K562 (cell line): ENCODE data around the gene NOP16. TPM values are rescaled to one million over a fixed set of nuclear protein-coding genes. Genes with fewer than 3 reads are reported as not detected.

Experiments used
- ARNT ChIP-seq, 2 experiments: fragments of 450-650 bp; IDR thresholded peaks; 2 replicates each; pipeline ENCODE4 v1.6.1; 2016; ENCODE audit warnings: mild to moderate bottlenecking in 1 of 2
- DLX4 ChIP-seq: fragments of 250-450 bp; sonication (Bioruptor Pico); IDR thresholded peaks from 2 replicates; pipeline ENCODE4 v1.6.1; 2021; ENCODE audit warnings: mild to moderate bottlenecking
- HMG20A ChIP-seq: fragments of 450-650 bp; formaldehyde crosslinking; conservative IDR thresholded peaks from 2 replicates; pipeline ENCODE4 v1.4.0; 2020; ENCODE audit warnings: mild to moderate bottlenecking, mixed read lengths
- POLR2B ChIP-seq: fragments of 450-650 bp; IDR thresholded peaks from 2 replicates; pipeline ENCODE4 v1.6.1; 2018; ENCODE audit warnings: low read depth; ENCODE audit not compliant: partially characterized antibody
- PPARD ChIP-seq: fragments of 250-450 bp; sonication (Bioruptor Pico); IDR thresholded peaks from 2 replicates; pipeline ENCODE4 v1.8.0; 2022; ENCODE audit warnings: inconsistent platforms, mild to moderate bottlenecking, moderate library complexity
- ZNF239 ChIP-seq: fragments of 250-450 bp; sonication (Bioruptor Pico); IDR thresholded peaks from 2 replicates; pipeline ENCODE4 v1.4.0; 2020; ENCODE audit warnings: mild to moderate bottlenecking
- polyA plus RNA-seq, 8 experiments: library from polyadenylated mRNA; depleted of rRNA in 4 of 8; stranded (reverse) in 5 of 8; unstranded in 3 of 8; fragments of >200 nt; fragmentation: Nextera tagmentation in 2 of 8; fragmentation: Illumina TruSeq in 1 of 8; extraction: Ambion mirVana in 2 of 8; extraction: Trizol in 1 of 8; gene quantifications; 2 replicates each; pipeline versions ENCODE4 v1.2.1 to v1.2.3, GENCODE V29; 2011 to 2014; ENCODE audit warnings: inconsistent platforms in 1 of 8, missing spikeins in 1 of 8
- total RNA-seq, 7 experiments: library from RNA; depleted of rRNA in 6 of 7; stranded (reverse); fragments of >200 nt in 6 of 7; fragmentation: Illumina TruSeq in 2 of 7; extraction: Trizol in 2 of 7; gene quantifications; 2 replicates each; pipeline versions ENCODE4 v1.2.1 to v1.2.3, GENCODE V29; 2011 to 2021; ENCODE audit warnings: low replicate concordance in 1 of 7
- TF ChIP-seq, protein P1 (sequence below): fragments of 200-600 bp; sonication (generic); IDR thresholded peaks from one replicate; pipeline ENCODE4 v1.6.1; 2012; ENCODE audit warnings: mild to moderate bottlenecking, low read depth, low read length, inconsistent platforms
- TF ChIP-seq, protein P2 (sequence below): fragments of 450-650 bp; IDR thresholded peaks from 2 replicates; pipeline ENCODE4 v1.6.1; 2014; ENCODE audit warnings: low read depth, mild to moderate bottlenecking, moderate library complexity, borderline replicate concordance
- TF ChIP-seq, protein P3 (sequence below): fragments of 250-450 bp; sonication (Bioruptor Pico); IDR thresholded peaks from 2 replicates; pipeline ENCODE4 v1.4.0; 2020; ENCODE audit warnings: mild to moderate bottlenecking, moderate library complexity

The NOP16 gene
- total and polyA plus RNA-seq, 9 of the 15 experiments (the other 6 are each of a cell fraction or from before 2014, with no cell fraction given): 92.5 to 342 (median 148) TPM

GRCh38 chr5:176388444-176389134 is at the start of gene NOP16, which contains the start of gene HIGD2A (continued):
- TF ChIP-seq HMG20A (CRISPR knock-in tag): no peak
- TF ChIP-seq ARNT (IDR thresholded peaks at IDR 0.05): peak; percentile 92 to 94; a peak in 3 of 4 replicates
- no peak for TF ChIP-seq DLX4 (CRISPR knock-in tag)
- TF ChIP-seq, protein P1, sequence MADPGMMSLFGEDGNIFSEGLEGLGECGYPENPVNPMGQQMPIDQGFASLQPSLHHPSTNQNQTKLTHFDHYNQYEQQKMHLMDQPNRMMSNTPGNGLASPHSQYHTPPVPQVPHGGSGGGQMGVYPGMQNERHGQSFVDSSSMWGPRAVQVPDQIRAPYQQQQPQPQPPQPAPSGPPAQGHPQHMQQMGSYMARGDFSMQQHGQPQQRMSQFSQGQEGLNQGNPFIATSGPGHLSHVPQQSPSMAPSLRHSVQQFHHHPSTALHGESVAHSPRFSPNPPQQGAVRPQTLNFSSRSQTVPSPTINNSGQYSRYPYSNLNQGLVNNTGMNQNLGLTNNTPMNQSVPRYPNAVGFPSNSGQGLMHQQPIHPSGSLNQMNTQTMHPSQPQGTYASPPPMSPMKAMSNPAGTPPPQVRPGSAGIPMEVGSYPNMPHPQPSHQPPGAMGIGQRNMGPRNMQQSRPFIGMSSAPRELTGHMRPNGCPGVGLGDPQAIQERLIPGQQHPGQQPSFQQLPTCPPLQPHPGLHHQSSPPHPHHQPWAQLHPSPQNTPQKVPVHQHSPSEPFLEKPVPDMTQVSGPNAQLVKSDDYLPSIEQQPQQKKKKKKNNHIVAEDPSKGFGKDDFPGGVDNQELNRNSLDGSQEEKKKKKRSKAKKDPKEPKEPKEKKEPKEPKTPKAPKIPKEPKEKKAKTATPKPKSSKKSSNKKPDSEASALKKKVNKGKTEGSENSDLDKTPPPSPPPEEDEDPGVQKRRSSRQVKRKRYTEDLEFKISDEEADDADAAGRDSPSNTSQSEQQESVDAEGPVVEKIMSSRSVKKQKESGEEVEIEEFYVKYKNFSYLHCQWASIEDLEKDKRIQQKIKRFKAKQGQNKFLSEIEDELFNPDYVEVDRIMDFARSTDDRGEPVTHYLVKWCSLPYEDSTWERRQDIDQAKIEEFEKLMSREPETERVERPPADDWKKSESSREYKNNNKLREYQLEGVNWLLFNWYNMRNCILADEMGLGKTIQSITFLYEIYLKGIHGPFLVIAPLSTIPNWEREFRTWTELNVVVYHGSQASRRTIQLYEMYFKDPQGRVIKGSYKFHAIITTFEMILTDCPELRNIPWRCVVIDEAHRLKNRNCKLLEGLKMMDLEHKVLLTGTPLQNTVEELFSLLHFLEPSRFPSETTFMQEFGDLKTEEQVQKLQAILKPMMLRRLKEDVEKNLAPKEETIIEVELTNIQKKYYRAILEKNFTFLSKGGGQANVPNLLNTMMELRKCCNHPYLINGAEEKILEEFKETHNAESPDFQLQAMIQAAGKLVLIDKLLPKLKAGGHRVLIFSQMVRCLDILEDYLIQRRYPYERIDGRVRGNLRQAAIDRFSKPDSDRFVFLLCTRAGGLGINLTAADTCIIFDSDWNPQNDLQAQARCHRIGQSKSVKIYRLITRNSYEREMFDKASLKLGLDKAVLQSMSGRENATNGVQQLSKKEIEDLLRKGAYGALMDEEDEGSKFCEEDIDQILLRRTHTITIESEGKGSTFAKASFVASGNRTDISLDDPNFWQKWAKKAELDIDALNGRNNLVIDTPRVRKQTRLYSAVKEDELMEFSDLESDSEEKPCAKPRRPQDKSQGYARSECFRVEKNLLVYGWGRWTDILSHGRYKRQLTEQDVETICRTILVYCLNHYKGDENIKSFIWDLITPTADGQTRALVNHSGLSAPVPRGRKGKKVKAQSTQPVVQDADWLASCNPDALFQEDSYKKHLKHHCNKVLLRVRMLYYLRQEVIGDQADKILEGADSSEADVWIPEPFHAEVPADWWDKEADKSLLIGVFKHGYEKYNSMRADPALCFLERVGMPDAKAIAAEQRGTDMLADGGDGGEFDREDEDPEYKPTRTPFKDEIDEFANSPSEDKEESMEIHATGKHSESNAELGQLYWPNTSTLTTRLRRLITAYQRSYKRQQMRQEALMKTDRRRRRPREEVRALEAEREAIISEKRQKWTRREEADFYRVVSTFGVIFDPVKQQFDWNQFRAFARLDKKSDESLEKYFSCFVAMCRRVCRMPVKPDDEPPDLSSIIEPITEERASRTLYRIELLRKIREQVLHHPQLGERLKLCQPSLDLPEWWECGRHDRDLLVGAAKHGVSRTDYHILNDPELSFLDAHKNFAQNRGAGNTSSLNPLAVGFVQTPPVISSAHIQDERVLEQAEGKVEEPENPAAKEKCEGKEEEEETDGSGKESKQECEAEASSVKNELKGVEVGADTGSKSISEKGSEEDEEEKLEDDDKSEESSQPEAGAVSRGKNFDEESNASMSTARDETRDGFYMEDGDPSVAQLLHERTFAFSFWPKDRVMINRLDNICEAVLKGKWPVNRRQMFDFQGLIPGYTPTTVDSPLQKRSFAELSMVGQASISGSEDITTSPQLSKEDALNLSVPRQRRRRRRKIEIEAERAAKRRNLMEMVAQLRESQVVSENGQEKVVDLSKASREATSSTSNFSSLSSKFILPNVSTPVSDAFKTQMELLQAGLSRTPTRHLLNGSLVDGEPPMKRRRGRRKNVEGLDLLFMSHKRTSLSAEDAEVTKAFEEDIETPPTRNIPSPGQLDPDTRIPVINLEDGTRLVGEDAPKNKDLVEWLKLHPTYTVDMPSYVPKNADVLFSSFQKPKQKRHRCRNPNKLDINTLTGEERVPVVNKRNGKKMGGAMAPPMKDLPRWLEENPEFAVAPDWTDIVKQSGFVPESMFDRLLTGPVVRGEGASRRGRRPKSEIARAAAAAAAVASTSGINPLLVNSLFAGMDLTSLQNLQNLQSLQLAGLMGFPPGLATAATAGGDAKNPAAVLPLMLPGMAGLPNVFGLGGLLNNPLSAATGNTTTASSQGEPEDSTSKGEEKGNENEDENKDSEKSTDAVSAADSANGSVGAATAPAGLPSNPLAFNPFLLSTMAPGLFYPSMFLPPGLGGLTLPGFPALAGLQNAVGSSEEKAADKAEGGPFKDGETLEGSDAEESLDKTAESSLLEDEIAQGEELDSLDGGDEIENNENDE: no peak
- no peak for TF ChIP-seq ZNF239 (CRISPR knock-in tag)
- TF ChIP-seq, protein P2, sequence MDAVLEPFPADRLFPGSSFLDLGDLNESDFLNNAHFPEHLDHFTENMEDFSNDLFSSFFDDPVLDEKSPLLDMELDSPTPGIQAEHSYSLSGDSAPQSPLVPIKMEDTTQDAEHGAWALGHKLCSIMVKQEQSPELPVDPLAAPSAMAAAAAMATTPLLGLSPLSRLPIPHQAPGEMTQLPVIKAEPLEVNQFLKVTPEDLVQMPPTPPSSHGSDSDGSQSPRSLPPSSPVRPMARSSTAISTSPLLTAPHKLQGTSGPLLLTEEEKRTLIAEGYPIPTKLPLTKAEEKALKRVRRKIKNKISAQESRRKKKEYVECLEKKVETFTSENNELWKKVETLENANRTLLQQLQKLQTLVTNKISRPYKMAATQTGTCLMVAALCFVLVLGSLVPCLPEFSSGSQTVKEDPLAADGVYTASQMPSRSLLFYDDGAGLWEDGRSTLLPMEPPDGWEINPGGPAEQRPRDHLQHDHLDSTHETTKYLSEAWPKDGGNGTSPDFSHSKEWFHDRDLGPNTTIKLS: peak; percentile 94
- no peak for TF ChIP-seq PPARD (CRISPR knock-in tag)
- TF ChIP-seq, protein P3, sequence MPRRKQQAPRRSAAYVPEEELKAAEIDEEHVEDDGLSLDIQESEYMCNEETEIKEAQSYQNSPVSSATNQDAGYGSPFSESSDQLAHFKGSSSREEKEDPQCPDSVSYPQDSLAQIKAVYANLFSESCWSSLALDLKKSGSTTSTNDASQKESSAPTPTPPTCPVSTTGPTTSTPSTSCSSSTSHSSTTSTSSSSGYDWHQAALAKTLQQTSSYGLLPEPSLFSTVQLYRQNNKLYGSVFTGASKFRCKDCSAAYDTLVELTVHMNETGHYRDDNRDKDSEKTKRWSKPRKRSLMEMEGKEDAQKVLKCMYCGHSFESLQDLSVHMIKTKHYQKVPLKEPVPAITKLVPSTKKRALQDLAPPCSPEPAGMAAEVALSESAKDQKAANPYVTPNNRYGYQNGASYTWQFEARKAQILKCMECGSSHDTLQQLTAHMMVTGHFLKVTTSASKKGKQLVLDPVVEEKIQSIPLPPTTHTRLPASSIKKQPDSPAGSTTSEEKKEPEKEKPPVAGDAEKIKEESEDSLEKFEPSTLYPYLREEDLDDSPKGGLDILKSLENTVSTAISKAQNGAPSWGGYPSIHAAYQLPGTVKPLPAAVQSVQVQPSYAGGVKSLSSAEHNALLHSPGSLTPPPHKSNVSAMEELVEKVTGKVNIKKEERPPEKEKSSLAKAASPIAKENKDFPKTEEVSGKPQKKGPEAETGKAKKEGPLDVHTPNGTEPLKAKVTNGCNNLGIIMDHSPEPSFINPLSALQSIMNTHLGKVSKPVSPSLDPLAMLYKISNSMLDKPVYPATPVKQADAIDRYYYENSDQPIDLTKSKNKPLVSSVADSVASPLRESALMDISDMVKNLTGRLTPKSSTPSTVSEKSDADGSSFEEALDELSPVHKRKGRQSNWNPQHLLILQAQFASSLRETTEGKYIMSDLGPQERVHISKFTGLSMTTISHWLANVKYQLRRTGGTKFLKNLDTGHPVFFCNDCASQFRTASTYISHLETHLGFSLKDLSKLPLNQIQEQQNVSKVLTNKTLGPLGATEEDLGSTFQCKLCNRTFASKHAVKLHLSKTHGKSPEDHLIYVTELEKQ (CRISPR knock-in tag): no peak
- peak; percentile 64 for TF ChIP-seq POLR2B
